HEK293 (cell line): ENCODE measurements around the gene GSTT4.

Source experiments
- CTCF ChIA-PET: fragments of 350-600 bp; formaldehyde crosslinking; extraction: SDS; loops from one replicate; lab custom pipeline; 2021; ENCODE audit warnings: antibody characterized with exemption; lab: Yijun Ruan, JAX
- POLR2A ChIA-PET: fragments of 300-600 bp; formaldehyde crosslinking; extraction: SDS; loops from one replicate; lab custom pipeline; 2020; ENCODE audit warnings: antibody characterized with exemption, inconsistent platforms; lab: Yijun Ruan, JAX
- H3K27ac ChIP-seq: fragments of 200-500 bp; sonication (Bioruptor generic); 2 replicates; pipeline ENCODE4 v1.5.1; 2014; ENCODE audit warnings: low read depth, low read length, control low read depth, inconsistent platforms; ENCODE audit errors: extremely low read depth
- H3K36me3 ChIP-seq, 2 experiments: fragments of 200-500 bp in 1 of 2; sonication (Bioruptor generic) in 1 of 2; 1 replicate in 1 of 2; 2 replicates in 1 of 2; pipeline ENCODE4 v1.5.1; 2014 to 2017; ENCODE audit warnings: inconsistent platforms in 2 of 2, low read length in 2 of 2; ENCODE audit not compliant: control insufficient read depth in 2 of 2, insufficient read depth in 1 of 2
- H3K4me1 ChIP-seq: fragments of 200-500 bp; sonication (Bioruptor generic); 2 replicates; pipeline ENCODE4 v1.5.1; 2014; ENCODE audit warnings: mild to moderate bottlenecking, low read length, inconsistent platforms; ENCODE audit not compliant: control insufficient read depth, insufficient read depth
- H3K4me3 ChIP-seq: 2 replicates; pipeline ENCODE4 v1.5.1; 2011; ENCODE audit warnings: low read depth, mild to moderate bottlenecking, control low read depth, low read length, moderate library complexity
- H3K9me3 ChIP-seq: fragments of 200-500 bp; sonication (Bioruptor generic); 2 replicates; pipeline ENCODE4 v1.5.1; 2014; ENCODE audit warnings: low read depth, low read length, inconsistent platforms; ENCODE audit not compliant: control insufficient read depth, insufficient read depth
- ELK4 ChIP-seq: IDR thresholded peaks from 2 replicates; pipeline ENCODE4 v1.6.1; 2011; ENCODE audit warnings: mild to moderate bottlenecking, low read depth, low read length, borderline replicate concordance
- HIC1 ChIP-seq: fragments of 450-650 bp; formaldehyde crosslinking; IDR thresholded peaks from 2 replicates; pipeline ENCODE4 v1.5.1; 2016; ENCODE audit warnings: missing biosample characterization, missing genetic modification characterization
- KLF7 ChIP-seq: fragments of 450-650 bp; formaldehyde crosslinking; IDR thresholded peaks from 2 replicates; pipeline ENCODE4 v1.5.1; 2016; ENCODE audit warnings: missing biosample characterization, missing genetic modification characterization, borderline replicate concordance
- PRDM10 ChIP-seq: fragments of 450-650 bp; formaldehyde crosslinking; IDR thresholded peaks from 2 replicates; pipeline ENCODE4 v1.5.1; 2016; ENCODE audit warnings: missing biosample characterization, missing genetic modification characterization
- SCRT2 ChIP-seq: fragments of 450-650 bp; formaldehyde crosslinking; IDR thresholded peaks from 2 replicates; pipeline ENCODE4 v1.5.1; 2016; ENCODE audit warnings: missing biosample characterization, missing genetic modification characterization
- ZIC2 ChIP-seq: fragments of 450-650 bp; formaldehyde crosslinking; IDR thresholded peaks from 2 replicates; pipeline ENCODE4 v1.5.1; 2016; ENCODE audit warnings: missing biosample characterization, missing genetic modification characterization
- ZNF114 ChIP-seq: fragments of 450-650 bp; formaldehyde crosslinking; IDR thresholded peaks from 2 replicates; pipeline ENCODE4 v1.5.0; 2017; ENCODE audit warnings: missing biosample characterization, missing genetic modification characterization
- ZNF132 ChIP-seq: fragments of 450-650 bp; formaldehyde crosslinking; IDR thresholded peaks from 2 replicates; pipeline ENCODE4 v1.5.1; 2017; ENCODE audit warnings: missing biosample characterization, missing genetic modification characterization, borderline replicate concordance
- ZNF140 ChIP-seq: fragments of 450-650 bp; formaldehyde crosslinking; IDR thresholded peaks from 2 replicates; pipeline ENCODE4 v1.5.1; 2016; ENCODE audit warnings: missing biosample characterization, missing genetic modification characterization
- ZNF221 ChIP-seq: fragments of 450-650 bp; formaldehyde crosslinking; IDR thresholded peaks from 2 replicates; pipeline ENCODE4 v1.5.1; 2017; ENCODE audit warnings: missing biosample characterization, missing genetic modification characterization, borderline replicate concordance
- ZNF292 ChIP-seq: fragments of 450-650 bp; formaldehyde crosslinking; IDR thresholded peaks from 2 replicates; pipeline ENCODE4 v1.5.1; 2016; ENCODE audit warnings: low read depth, missing biosample characterization, missing genetic modification characterization, borderline replicate concordance
- ZNF473 ChIP-seq: fragments of 450-650 bp; formaldehyde crosslinking; IDR thresholded peaks from 2 replicates; pipeline ENCODE4 v1.5.1; 2017; ENCODE audit warnings: missing biosample characterization, missing genetic modification characterization
- ZNF571 ChIP-seq: fragments of 450-650 bp; formaldehyde crosslinking; IDR thresholded peaks from 2 replicates; pipeline ENCODE4 v1.5.0; 2017; ENCODE audit warnings: missing biosample characterization, missing genetic modification characterization
- ZNF600 ChIP-seq: fragments of 450-650 bp; formaldehyde crosslinking; IDR thresholded peaks from 2 replicates; pipeline ENCODE4 v1.5.1; 2016; ENCODE audit warnings: missing biosample characterization, missing genetic modification characterization
- ZNF645 ChIP-seq: fragments of 450-650 bp; formaldehyde crosslinking; IDR thresholded peaks from 2 replicates; pipeline ENCODE4; 2016; ENCODE audit warnings: missing biosample characterization, missing genetic modification characterization
- ZNF677 ChIP-seq: fragments of 450-650 bp; IDR thresholded peaks from 2 replicates; pipeline ENCODE4 v1.5.0; 2018; ENCODE audit warnings: missing biosample characterization, mild to moderate bottlenecking, missing genetic modification characterization, moderate library complexity
- ZNF768 ChIP-seq: fragments of 450-650 bp; formaldehyde crosslinking; IDR thresholded peaks from 2 replicates; pipeline ENCODE4 v1.5.1; 2018; ENCODE audit warnings: missing biosample characterization, mild to moderate bottlenecking, missing genetic modification characterization
- ZXDB ChIP-seq: fragments of 450-650 bp; formaldehyde crosslinking; IDR thresholded peaks from 2 replicates; pipeline ENCODE4 v1.5.1; 2016; ENCODE audit warnings: missing biosample characterization, missing genetic modification characterization

The GSTT4 gene

GRCh38 chr22:24005201-24005600 lies at the start of gene GSTT4:
GSTT4 (minus strand) TSS chr22:24005453; CDS start chr22:24005356, 97 bp downstream.
- ChIA-PET CTCF (no interaction called here), POLR2A (no interaction called here)

GRCh38 chr22:24054356-24054755 lies 49.1 kb upstream of the GSTT4 start:
- no peak overlapping the region for H3K4me3 ChIP-seq
- H3K36me3 ChIP-seq = peaks cover 30 to 89% of the 10 kb centered on the region in 2 experiments
- ChIA-PET CTCF (no interaction called here), POLR2A (no interaction called here)
- peak; percentile 16; the same call in 1 of the 2 replicates for TF ChIP-seq ZIC2 (tag by site-specific recombination)
- TF ChIP-seq ZNF571 (tag by site-specific recombination) = no peak
- H3K9me3 ChIP-seq = no peaks in the 10 kb centered on the region
- H3K27ac ChIP-seq = no peak overlapping the region
- no peaks in the 10 kb centered on the region for H3K4me1 ChIP-seq

More at GRCh38 chr22:24005201-24005600, at the start of gene GSTT4:
- Histone ChIP-seq H3K27ac (no peak within 1 kb of the TSS), H3K9me3 (no peaks in the 10 kb centered on the region), H3K4me1 (no peaks in the 10 kb centered on the region), H3K36me3 (no peaks in the 10 kb centered on the region), H3K4me3 (no peak within 1 kb of the TSS)
- TF ChIP-seq ZNF600 = no peak
- TF ChIP-seq ZNF114 (tag by site-specific recombination) = no peak
- no peak for TF ChIP-seq ZNF221 (tag by site-specific recombination)
- TF ChIP-seq ZNF768 = no peak
- TF ChIP-seq PRDM10 (tag by site-specific recombination) = no peak
- TF ChIP-seq ZNF677 (tag by site-specific recombination) = no peak
- no peak for TF ChIP-seq ZNF140
- TF ChIP-seq ZNF473 (tag by site-specific recombination) = no peak
- no peak for TF ChIP-seq ZNF132
- TF ChIP-seq ELK4 = no peak
- no peak for TF ChIP-seq ZNF292 (tag by site-specific recombination)

- Histone ChIP-seq H3K36me3 (peaks cover 30 to 89% of the 10 kb centered on the region in 2 experiments), H3K9me3 (no peaks in the 10 kb centered on the region), H3K27ac (no peak overlapping the region), H3K4me1 (no peaks in the 10 kb centered on the region), H3K4me3 (no peak overlapping the region)
- POLR2A ChIA-PET = no interaction called here
- no peak for TF ChIP-seq SCRT2
- no peak for TF ChIP-seq KLF7 (tag by site-specific recombination)
- TF ChIP-seq HIC1 (tag by site-specific recombination) = no peak
- TF ChIP-seq ZNF645 = no peak
- no peak for TF ChIP-seq ZXDB (tag by site-specific recombination)
- CTCF ChIA-PET = no interaction called here
Measured at GRCh38 chr22:24053481-24054226, 48.4 kb upstream of the GSTT4 start.
